G401 (cell line): ENCODE results near the gene DNASE2. TPM values are rescaled to one million over a fixed set of nuclear protein-coding genes. Genes with fewer than 3 reads are reported as not detected.
"Not testable (repeated sequence)": the region's sequence is repeated elsewhere in the genome, so short reads cannot be mapped to it uniquely, and the experiment has no call there.

Experiments used
- DNase-seq: peaks from one replicate; pipeline ENCODE4 v3.0.0-alpha.2; 2015; ENCODE audit warnings: low spot score
- in situ Hi-C: cut with HindIII; loops from 2 replicates; pipeline ENCODE4 v1.10.0; 2016; ENCODE audit warnings: low sequenced_read_pairs, mixed read lengths
- total RNA-seq: library from RNA; depleted of rRNA; stranded (reverse); fragments of >200 nt; shearing (Covaris generic); gene quantifications from 2 replicates; pipeline ENCODE4 v1.2.3, GENCODE V29; 2014

The DNASE2 gene
- total RNA-seq, 1 experiment from 2014 or later, result 68.4 TPM

DNA sequence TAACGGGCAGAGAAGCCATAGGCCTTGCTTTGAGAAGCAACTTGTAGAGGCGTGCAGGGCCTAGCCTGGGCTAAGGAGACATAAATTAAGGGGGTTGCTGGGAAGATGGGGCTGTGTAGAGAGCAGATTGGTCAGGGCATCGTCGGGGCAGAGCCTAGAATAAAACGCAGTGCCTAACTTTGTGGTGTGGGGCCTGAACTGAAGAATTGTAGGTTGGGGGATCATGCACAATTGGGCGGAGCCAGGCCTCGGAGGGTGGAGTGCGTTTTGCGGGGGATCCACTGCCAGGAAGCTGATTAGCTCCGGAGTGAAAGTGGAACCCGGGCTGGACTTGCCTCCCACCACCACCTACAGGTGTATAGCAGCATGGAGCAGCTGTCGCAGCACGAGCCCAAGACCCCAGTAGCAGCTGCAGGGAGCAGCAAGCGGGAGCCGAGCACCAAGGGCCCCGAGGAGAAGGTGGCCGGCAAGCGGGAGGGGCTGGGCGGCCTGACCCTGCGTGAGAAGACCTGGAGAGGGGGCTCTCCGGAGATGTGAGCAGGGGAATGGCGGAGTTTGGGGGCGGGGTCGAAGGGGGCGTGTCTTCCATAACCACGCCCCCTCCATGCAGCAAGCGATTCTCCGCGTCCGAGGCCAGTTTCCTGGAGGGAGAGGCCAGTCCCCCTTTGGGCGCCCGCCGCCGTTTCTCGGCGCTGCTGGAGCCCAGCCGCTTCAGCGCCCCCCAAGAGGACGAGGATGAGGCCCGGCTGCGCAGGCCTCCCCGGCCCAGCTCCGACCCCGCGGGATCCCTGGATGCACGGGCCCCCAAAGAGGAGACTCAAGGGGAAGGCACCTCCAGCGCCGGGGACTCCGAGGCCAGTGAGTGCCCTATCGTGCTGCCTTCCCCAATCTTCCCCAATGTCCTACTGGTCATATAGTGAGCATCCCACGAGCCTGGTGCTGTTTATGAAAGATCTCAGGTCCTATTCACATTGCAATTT, 13.8 kb downstream of the DNASE2 start:
- in situ Hi-C loops, result no loop called here
- no peak for DNase-seq

DNA sequence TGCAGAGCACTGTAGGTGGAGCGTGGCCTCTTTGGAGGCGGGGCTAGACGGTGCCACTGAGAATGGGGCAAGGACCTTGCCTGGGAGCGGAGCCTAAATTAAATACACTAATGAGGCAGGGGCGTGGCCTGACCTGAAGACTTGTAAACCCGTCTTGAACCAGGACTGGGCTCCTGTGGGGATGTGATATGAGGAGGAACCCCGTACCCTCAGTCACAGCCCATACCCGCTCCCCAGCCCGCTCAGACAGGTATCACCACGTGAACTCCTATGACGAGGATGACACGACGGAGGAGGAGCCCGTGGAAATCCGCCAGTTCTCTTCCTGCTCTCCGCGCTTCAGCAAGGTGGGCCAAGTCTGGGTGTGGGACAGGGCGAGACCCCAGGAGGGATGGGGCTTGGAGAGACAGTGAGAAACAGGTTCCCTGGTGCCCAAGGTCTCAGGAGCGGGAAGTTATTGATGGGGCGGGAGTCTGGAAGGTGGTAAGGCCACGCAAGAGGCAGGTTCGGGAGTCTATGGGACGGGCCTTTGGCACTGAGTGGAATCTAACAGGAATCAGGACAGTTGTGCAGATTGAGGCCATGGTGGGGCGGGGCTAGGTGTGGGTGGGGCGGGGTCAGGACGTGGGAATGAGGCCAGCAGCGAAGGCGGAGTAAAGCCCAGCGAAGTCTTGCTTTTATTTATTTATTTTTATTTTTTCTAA, 14.7 kb downstream of the DNASE2 start:
- no peak for DNase-seq
- in situ Hi-C loops, result no loop called here

DNA sequence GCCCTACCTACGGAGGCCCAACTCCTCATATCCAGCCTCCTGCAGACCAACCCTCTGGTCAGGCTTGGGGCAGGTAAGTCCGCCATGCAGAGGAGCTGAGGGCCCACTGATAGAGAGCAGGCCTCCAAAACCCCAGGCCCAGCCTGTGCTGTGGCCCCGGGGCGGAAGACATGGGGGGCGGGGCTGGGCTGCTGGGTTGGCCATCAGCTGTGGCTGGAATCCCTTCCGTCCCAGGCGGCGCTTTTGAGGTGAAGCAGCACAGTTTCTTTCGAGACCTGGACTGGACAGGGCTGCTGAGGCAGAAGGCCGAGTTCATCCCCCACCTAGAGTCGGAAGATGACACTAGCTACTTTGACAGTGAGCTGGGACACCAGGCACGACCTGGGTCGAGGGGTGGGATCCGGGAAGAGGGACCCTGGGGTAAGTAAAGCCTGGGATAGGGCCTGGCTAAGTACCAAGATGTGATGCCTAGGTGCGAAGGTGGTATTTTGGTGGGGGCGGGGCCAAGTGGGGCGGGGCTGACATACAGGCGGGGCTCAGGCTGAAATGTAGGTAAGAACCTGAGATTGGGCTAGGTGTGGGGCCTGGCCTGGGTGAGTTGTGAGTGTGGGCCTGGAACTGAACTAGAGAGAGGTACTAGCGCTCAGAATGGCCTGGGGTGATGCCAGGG, 15.4 kb downstream of the DNASE2 start:
- in situ Hi-C loops, result no loop called here
- no peak for DNase-seq

DNA sequence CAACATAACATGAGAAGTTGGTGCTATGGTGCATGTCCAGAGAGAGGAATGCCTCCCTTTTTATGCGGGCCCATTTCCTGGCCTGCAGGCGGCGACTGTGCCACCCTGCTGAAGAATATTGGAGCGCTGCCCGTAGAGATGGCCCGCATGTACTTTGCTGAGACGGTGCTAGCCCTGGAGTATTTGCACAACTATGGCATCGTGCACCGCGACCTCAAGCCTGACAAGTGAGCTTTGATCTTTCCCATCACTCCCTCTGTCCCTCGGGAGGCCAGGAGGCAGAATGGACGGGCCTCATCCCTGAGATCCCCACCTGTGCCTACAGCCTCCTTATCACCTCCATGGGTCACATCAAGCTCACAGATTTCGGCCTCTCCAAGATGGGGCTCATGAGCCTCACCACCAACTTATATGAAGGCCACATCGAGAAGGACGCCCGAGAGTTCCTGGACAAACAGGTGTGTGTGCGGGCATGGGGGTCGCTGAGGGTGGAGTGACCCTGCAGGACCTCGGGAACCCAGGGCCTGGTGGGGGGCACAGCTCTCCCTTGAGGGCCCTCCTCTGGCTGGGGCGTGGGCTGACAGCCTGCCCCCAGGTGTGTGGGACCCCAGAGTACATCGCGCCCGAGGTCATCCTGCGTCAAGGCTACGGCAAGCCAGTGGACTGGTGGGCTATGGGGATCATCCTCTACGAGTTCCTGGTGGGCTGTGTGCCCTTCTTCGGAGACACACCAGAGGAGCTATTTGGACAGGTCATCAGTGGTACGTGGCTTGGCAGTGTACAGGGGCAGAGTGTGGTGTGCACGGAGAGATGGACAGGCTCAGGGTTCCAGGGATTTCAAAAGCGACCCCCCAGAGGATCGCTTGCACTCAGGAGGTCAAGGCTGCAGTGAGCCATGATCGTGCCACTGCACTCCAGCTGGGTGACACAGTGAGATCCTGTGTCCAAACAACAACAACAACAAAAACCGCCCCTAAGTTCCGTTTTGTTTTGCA, 16.2 kb downstream of the DNASE2 start:
- DNase-seq, result no peak
- in situ Hi-C loops, result no loop called here

- in situ Hi-C loops, result no loop called here
- no peak for DNase-seq
These were observed 17.1 kb downstream of the DNASE2 start for GRCh38 chr19:12864143-12864542.

- DNase-seq, result no peak
- in situ Hi-C loops, result no loop called here
These were observed 21.7 kb downstream of the DNASE2 start for GRCh38 chr19:12859546-12859945.

- in situ Hi-C loops, result no loop called here
- DNase-seq, result no peak
These were observed 23.0 kb downstream of the DNASE2 start for GRCh38 chr19:12858041-12858928.

- DNase-seq, result no peak
- in situ Hi-C loops, result no loop called here
These were observed 24.6 kb downstream of the DNASE2 start for GRCh38 chr19:12856653-12857052.

GRCh38 chr19:12847159-12848139, 33.8 kb downstream of the DNASE2 start:
- in situ Hi-C loops, result no loop called here

GRCh38 chr19:12846613-12847012, 34.6 kb downstream of the DNASE2 start:
- DNase-seq, result not testable (repeated sequence)

More at GRCh38 chr19:12847159-12848139, 33.8 kb downstream of the DNASE2 start:
- peak; percentile 81 for DNase-seq

DNA sequence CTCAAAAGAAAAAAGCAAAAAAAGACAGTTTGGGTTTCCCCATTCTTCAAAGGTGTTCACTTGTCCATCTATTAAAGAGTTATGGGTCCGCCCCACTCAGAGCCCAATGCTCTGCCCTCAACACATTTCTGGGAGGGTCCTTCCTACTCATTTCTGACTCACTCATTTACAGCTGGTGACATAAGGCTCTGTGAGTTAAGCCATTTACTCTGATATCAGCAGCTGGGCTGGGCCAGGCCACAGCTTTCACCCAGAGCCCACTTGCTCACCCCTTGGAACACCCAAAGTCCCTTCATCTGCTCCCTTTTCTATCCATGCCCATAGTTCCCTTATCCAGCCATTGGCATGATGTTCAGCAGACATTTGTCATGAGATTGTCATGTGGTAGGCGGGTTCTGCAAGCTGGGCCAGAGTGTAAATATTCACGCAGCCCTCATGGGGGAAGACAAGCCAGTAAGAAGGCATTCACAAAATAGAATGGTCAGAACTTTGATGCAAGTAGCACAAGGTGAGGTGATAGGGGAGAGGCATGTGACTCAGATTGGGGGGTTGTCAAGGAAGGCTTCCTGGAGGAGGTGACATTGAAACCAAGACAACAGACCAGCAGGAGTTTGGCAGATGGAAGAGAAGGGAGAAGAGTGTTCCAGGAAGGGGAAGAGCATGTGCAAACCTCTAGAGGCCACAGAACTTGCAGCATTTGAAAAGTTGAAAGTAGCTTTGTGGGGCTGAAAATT, 37.1 kb downstream of the DNASE2 start:
- in situ Hi-C loops, result no loop called here
- DNase-seq, result no peak

More at GRCh38 chr19:12846613-12847012, 34.6 kb downstream of the DNASE2 start:
- in situ Hi-C loops, result not testable (repeated sequence)

GRCh38 chr19:12843328-12843727, 37.9 kb downstream of the DNASE2 start:
- DNase-seq, result no peak
- in situ Hi-C loops, result no loop called here

- DNase-seq, result no peak
- in situ Hi-C loops, result no loop called here
These were observed 38.7 kb downstream of the DNASE2 start for GRCh38 chr19:12842511-12842910.

- in situ Hi-C loops, result no loop called here
- peak; percentile 83 for DNase-seq
These were observed 40.2 kb downstream of the DNASE2 start for GRCh38 chr19:12841094-12841493.

GRCh38 chr19:12840091-12841079, 40.9 kb downstream of the DNASE2 start:
- in situ Hi-C loops, result no loop called here
- peak; percentile 93 for DNase-seq
